Progenitor cell of endocrine pancreas (in vitro differentiated cells): ENCODE results near the gene SEC16A. TPM values are rescaled to one million over a fixed set of nuclear protein-coding genes. Genes with fewer than 3 reads are reported as not detected.

ENCODE experiments used
- DNase-seq: peaks from one replicate; pipeline ENCODE4 v3.0.0; 2021; ENCODE audit warnings: low spot score; ENCODE audit not compliant: unreplicated experiment
- H3K27ac Mint-ChIP-seq: 2 replicates; pipeline ENCODE4 v1.8.0; 2021; ENCODE audit warnings: mild to moderate bottlenecking, moderate library complexity, mixed read lengths
- H3K27me3 Mint-ChIP-seq: 2 replicates; pipeline ENCODE4 v1.8.0; 2021; ENCODE audit warnings: mixed read lengths
- H3K36me3 Mint-ChIP-seq: 2 replicates; pipeline ENCODE4 v1.8.0; 2022; ENCODE audit warnings: mixed read lengths; ENCODE audit not compliant: insufficient read depth
- H3K4me1 Mint-ChIP-seq: 2 replicates; pipeline ENCODE4 v1.8.0; 2021; ENCODE audit warnings: low read depth, mixed read lengths
- H3K4me3 Mint-ChIP-seq: 2 replicates; pipeline ENCODE4 v1.8.0; 2021; ENCODE audit warnings: low read depth, mild to moderate bottlenecking, moderate library complexity, mixed read lengths
- H3K9me3 Mint-ChIP-seq: 2 replicates; pipeline ENCODE4 v1.8.0; 2021; ENCODE audit warnings: low read depth, mixed read lengths
- total RNA-seq: library from RNA; stranded (reverse); gene quantifications from 2 replicates; pipeline ENCODE4 v1.2.1, GENCODE V29; 2021
- TF ChIP-seq, protein P1 (sequence below): fragments of 200-600 bp; sonication (generic); IDR thresholded peaks from one replicate; pipeline ENCODE4 v1.5.0; 2021; ENCODE audit warnings: antibody characterized with exemption, mild to moderate bottlenecking; ENCODE audit not compliant: unreplicated experiment

Gene SEC16A
- total RNA-seq, 1 donor from 2014 or later, result 76.1 TPM

DNA sequence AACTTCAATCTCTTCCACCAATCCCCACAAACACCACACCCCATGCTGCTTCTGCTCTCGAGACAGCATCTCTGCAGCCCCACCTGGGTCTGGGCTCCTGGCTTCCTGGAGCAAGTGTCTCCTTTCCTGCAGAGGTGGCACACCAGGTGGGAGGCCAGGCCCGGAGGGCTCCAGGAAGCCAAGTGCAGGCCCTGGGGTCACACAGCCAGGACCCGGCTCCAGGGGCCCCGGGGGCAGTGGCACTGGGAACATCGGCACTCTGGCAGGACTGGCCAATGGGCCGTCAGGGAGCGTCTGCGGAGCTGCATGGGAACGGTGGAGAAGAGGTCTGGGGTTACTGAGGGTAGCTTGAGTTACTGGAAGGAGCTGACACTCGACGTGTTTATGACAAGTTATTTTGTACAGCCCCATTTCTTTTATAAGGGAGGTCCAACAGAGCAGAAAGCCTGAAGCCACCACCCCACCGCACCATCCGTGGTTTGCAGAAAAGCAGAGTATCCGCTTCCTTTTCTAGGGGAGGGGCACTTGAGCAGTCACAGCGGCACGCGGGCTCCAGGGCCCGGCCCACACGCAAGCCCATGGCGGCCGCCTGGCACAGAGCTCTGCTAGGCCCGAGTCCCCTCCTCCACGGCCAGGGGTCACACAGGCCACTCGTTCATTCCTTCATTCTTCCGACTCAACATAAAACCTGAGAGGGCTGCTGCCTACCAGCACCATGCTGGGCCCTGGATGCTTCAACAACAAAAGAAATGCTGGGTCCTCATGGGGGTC, 28.6 kb downstream of the SEC16A start:
- Mint-ChIP-seq H3K4me3 (no peak overlapping the region), H3K36me3 (peaks cover 31% of the 10 kb centered on the region), H3K27ac (no peak overlapping the region), H3K9me3 (no peaks in the 10 kb centered on the region), H3K4me1 (no peaks in the 10 kb centered on the region), H3K27me3 (no peaks in the 10 kb centered on the region)
- TF ChIP-seq, protein P1, sequence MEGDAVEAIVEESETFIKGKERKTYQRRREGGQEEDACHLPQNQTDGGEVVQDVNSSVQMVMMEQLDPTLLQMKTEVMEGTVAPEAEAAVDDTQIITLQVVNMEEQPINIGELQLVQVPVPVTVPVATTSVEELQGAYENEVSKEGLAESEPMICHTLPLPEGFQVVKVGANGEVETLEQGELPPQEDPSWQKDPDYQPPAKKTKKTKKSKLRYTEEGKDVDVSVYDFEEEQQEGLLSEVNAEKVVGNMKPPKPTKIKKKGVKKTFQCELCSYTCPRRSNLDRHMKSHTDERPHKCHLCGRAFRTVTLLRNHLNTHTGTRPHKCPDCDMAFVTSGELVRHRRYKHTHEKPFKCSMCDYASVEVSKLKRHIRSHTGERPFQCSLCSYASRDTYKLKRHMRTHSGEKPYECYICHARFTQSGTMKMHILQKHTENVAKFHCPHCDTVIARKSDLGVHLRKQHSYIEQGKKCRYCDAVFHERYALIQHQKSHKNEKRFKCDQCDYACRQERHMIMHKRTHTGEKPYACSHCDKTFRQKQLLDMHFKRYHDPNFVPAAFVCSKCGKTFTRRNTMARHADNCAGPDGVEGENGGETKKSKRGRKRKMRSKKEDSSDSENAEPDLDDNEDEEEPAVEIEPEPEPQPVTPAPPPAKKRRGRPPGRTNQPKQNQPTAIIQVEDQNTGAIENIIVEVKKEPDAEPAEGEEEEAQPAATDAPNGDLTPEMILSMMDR, result no peak
- no peak for DNase-seq

DNA sequence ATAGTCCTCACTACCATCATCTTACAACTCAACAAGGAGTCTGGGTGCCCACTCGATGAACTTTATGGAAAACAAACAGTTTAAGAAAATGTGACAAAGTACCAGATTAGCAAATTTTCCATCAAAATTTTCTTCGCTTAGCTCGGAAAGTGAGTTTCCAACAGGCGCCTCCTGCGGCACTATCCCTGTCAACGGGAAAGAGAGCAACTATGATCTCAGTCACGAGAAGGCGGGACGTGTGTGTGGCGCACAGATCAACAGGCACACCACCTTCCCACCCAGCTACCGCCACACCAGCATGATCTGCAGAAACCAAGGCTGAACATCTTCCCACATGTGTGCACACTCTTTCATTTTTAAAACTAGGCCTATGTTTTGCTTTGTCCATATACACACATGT, 29.5 kb downstream of the SEC16A start:
- Mint-ChIP-seq H3K4me1 (no peaks in the 10 kb centered on the region), H3K27ac (no peak overlapping the region), H3K4me3 (no peak overlapping the region), H3K36me3 (peaks cover 25% of the 10 kb centered on the region), H3K27me3 (no peaks in the 10 kb centered on the region), H3K9me3 (no peaks in the 10 kb centered on the region)
- no peak for DNase-seq
- TF ChIP-seq, protein P1, result no peak

DNA sequence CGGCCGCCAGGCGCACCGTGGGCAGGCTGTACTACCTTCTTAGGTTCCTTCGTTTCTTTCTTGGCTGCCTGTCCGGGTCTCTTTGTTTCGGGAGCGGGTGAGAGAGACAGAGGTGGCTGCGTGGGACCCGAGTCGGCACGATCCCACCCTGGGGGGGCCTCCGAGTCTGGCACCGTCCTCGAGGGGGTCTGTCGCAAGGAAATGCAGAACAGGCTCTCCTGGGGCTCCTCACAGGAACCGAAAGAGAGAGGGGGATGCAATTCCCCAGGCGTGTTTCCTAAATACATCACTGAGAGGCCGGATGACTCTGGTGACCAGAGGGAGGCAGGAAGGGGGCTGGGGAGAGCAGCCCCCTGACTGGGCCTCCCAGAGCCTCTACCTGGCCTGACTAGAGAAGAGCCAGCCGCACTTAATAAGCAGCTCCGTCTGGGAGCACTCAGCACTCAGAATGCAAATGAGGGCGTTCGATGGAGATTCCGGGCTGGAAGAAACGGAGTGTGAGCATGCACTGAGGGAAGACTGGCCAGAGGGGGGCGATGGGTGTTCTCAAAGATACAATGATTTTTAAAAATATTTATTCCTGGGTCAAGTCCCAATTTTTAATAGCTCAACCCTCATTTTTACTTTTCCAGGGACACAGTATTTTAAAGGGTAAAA, 31.5 kb downstream of the SEC16A start:
- no peak overlapping the region for H3K27ac Mint-ChIP-seq
- TF ChIP-seq, protein P1, result no peak
- no peak overlapping the region for H3K4me3 Mint-ChIP-seq
- H3K9me3 Mint-ChIP-seq, result no peaks in the 10 kb centered on the region
- peaks cover 31% of the 10 kb centered on the region for H3K36me3 Mint-ChIP-seq
- H3K27me3 Mint-ChIP-seq, result no peaks in the 10 kb centered on the region
- no peak for DNase-seq
- no peaks in the 10 kb centered on the region for H3K4me1 Mint-ChIP-seq

DNA sequence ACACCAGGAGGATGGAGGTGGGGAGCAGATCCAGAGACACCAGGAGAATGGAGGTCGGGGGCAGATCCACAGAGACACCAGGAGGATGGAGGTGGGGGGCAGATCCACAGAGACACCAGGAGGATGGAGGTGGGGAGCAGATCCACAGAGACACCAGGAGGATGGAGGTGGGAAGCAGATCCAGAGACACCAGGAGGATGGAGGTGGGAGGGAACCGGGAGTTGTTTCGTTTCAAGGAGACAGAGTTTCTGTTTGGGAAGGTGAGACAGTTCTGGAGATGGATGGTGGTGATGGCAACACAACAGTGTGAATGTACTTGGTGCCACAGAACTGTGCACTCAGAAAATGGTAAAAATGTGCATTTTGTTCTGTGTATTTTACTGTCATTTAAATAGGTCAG, 34.2 kb downstream of the SEC16A start:
- Mint-ChIP-seq H3K36me3 (peaks cover 32% of the 10 kb centered on the region), H3K27me3 (no peaks in the 10 kb centered on the region), H3K9me3 (no peaks in the 10 kb centered on the region), H3K4me3 (no peak overlapping the region), H3K27ac (no peak overlapping the region), H3K4me1 (no peaks in the 10 kb centered on the region)
- no peak for DNase-seq
- TF ChIP-seq, protein P1, result no peak

DNA sequence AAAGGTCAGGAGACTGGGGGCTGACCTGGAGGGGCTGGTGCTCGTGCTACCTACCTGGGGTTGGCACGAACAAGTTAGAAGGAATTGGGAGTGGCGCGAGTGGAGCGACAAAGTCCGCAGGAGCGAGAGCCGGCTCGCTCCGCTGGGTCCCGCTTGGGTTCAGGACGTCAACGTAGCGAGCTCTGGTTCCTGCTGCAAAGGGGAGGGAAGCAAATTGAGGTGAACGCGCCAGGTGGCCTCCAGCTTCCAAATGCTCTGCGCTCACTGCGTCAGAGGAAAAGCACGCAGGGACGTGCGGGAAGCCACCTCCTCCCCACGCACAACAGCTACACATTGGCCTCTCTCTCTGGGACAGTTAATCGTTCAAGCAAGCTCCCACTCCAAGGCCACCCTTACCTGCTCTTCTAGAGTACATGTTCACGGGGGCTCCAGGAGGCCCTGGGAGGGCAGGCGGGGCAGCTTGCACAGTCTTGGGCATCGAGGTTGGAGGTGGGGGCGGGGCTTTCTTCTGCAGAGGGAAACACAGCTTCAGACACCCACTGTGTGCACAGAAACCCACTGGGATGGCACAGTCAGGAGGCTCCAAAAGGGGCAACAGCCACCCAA, 35.6 kb downstream of the SEC16A start:
- H3K27ac Mint-ChIP-seq, result no peak overlapping the region

More for the DNA sequence above, 35.6 kb downstream of the SEC16A start:
- Mint-ChIP-seq H3K4me1 (no peaks in the 10 kb centered on the region), H3K27me3 (no peaks in the 10 kb centered on the region), H3K4me3 (no peak overlapping the region), H3K36me3 (peaks cover 32% of the 10 kb centered on the region), H3K9me3 (no peaks in the 10 kb centered on the region)
- no peak for DNase-seq
- TF ChIP-seq, protein P1, result no peak
